RPMI7951 (cell line): ENCODE data around the gene PGAP1. TPM values are rescaled to one million over a fixed set of nuclear protein-coding genes. Genes with fewer than 3 reads are reported as not detected.

Experiments used
- DNase-seq: peaks from one replicate; pipeline ENCODE4 v3.0.0-alpha.2; 2012; ENCODE audit warnings: low read depth
- total RNA-seq: library from RNA; depleted of rRNA; stranded (reverse); fragments of >200 nt; shearing (Covaris generic); gene quantifications from 2 replicates; pipeline ENCODE4 v1.2.3, GENCODE V29; 2014; rRNA removed

Gene PGAP1
- total RNA-seq, 1 experiment from 2014 or later = 7.4 TPM

DNA sequence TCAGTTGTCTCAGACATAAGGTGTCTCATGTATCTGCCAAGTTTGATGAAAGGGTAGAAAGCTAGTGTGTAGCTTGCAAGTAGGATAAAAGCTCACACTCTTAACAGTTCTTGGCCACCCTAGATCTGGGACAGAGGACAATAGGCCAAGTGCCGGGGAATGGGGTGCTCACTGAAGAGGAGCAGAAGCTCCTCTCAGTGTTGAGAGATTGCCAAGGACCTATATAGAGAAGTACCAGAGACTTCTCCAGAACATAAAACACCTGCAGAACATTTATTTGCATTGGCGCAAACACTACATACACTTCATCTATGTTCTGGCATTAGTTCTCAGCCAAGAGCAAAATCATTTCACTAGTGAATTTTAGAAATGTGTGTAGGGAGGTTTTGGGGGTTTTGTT, 124.1 kb downstream of the PGAP1 start:
- DNase-seq = no peak

DNA sequence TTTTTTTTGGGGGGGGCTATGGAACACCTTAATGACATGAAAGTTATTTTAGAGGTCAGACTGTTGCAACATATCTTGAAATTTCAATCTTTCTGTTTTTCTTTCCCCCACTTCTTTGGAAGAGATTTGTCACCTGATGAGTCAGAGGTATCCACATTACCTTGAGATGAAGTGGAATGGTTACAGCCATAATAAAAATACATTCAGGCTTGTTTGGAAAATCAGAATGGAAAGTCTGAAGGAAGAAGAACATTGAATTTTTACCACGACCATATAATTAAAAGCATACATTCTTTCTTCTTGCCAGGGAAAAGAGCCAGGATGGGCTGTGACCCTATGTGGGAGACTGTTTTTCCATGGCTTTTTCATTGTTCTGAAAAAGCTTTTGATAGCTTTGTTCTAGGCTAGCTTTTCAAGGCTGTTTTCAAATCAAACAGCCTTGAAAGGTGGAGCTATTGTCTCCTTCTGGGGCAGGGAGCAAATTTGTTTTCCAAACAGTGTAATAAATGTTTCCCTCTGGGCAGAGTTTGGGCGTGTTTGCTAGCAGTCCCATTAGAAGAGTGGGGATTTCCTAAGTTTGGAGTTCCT, 124.7 kb downstream of the PGAP1 start:
- no peak for DNase-seq

DNA sequence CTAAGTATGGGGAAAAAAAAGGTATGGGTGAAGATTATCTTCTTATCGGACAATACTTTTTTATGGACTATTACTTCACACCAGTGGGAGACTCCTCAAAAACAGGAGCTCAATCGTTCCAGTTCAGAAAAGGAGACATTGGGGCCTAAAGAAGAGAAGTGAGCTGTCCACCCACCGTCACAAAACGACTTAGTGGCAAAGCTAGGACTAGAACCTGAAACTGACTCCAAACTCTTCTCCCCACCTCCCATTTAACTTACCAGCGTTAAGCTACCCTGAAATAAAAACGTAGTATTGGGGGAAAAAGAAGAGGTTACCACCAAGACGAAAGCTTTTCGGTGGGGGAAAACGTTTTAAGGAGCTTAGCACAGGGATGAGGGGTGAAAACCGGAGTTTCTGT, 127.5 kb downstream of the PGAP1 start:
- DNase-seq = peak; percentile 11

DNA sequence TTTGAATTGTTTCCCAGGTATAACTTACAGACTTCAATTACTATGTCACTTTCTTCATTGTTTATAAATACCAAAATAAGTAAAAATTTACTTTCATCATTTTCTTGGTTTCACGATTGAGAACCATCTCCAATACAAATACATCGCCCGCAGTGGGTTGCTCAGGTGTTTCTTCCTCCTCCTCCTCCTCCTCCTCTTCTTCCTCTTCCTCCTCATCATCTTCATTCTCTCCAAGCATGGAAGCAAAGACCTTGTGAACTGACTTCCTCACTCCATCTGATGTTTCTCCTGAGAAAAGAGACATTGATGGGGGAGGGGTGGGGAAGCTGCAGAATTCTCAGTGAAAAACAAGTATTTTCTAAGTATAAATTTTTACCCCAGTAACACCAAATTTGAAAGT, 133.6 kb downstream of the PGAP1 start:
- no peak for DNase-seq

DNA sequence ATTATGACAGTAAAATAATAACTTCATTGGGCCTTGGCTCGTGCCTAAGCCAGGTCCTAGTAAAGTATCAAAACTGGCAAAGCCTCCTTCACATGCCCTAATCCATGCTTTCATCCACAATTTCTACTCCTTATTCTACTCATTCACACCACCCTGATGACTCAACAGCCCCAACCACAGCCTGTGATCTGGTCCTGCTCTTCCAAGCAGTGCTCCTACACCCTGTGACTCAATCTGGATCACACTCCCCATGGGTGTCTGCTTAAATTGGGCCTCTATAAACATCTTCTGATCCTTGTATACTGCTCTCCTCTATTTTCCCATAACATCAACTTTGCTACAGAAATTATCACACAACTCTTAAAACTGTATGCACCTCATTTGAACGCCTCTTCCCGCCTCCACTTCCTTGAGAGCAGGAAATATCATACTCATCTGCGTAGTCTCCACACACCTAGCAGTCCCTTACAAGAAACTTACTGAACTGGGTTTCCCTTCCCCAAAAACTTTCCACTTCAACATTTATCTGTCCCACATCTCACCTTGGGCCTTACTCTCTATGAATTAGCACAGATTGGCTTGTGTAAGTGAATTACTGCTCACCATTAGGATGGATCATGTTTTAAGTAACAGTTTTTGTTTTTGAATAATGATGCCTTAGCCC, 142.9 kb downstream of the PGAP1 start:
- peak; percentile 75 for DNase-seq

Other genes starting within 250 kb of the PGAP1 start
- 52.2 and 52.9 TPM in 2 replicates for gene GTF3C3, start 127.0 kb downstream of the PGAP1 start, total RNA-seq
- 0.12 TPM in 1 of 2 replicates, not detected in the other for gene C2orf66, start 117.4 kb downstream of the PGAP1 start, total RNA-seq